DLD1 (cell line): Measurements from ENCODE around the gene PTN.

Source experiments
- in situ Hi-C: cut with HindIII; loops from 2 replicates; pipeline ENCODE4 v1.10.0; 2017; ENCODE audit warnings: low sequenced_read_pairs

Gene PTN

GRCh38 chr7:137324796-137325696 lies 18.5 kb downstream of the PTN start:
- in situ Hi-C loops = no loop called here

- in situ Hi-C loops = no loop called here
These were observed 26.7 kb downstream of the PTN start for GRCh38 chr7:137316648-137317353.

- in situ Hi-C loops = no loop called here
These were observed 30.3 kb downstream of the PTN start for GRCh38 chr7:137313201-137313600.

GRCh38 chr7:137306748-137307147 lies 36.8 kb downstream of the PTN start:
- in situ Hi-C loops = no loop called here

GRCh38 chr7:137305901-137306621 lies 37.5 kb downstream of the PTN start:
- in situ Hi-C loops = no loop called here

- in situ Hi-C loops = no loop called here
These were observed 38.8 kb downstream of the PTN start for GRCh38 chr7:137304624-137305235.

GRCh38 chr7:137304165-137304564 lies 39.4 kb downstream of the PTN start:
- in situ Hi-C loops = no loop called here

GRCh38 chr7:137302081-137302480 lies 41.5 kb downstream of the PTN start:
- in situ Hi-C loops = no loop called here

- in situ Hi-C loops = no loop called here
These were observed 45.1 kb downstream of the PTN start for GRCh38 chr7:137298464-137298794.

- in situ Hi-C loops = no loop called here
These were observed 45.7 kb downstream of the PTN start for GRCh38 chr7:137297551-137298463.

- in situ Hi-C loops = no loop called here
These were observed 47.0 kb downstream of the PTN start for GRCh38 chr7:137296576-137296975.

GRCh38 chr7:137295739-137296324 lies 47.7 kb downstream of the PTN start:
- in situ Hi-C loops = no loop called here

- in situ Hi-C loops = no loop called here
These were observed 54.4 kb downstream of the PTN start for GRCh38 chr7:137289101-137289500.

- in situ Hi-C loops = no loop called here
These were observed 55.8 kb downstream of the PTN start for GRCh38 chr7:137287651-137288258.

- in situ Hi-C loops = no loop called here
These were observed 60.4 kb downstream of the PTN start for GRCh38 chr7:137283153-137283552.

GRCh38 chr7:137282043-137282442 lies 61.5 kb downstream of the PTN start:
- in situ Hi-C loops = no loop called here

- in situ Hi-C loops = no loop called here
These were observed 67.3 kb downstream of the PTN start for GRCh38 chr7:137276189-137276588.

GRCh38 chr7:137272249-137272648 lies 71.3 kb downstream of the PTN start:
- in situ Hi-C loops = no loop called here

GRCh38 chr7:137269240-137269639 lies 74.3 kb downstream of the PTN start:
- in situ Hi-C loops = no loop called here
